Osteocyte (in vitro differentiated cells): ENCODE measurements around the gene PDXK. TPM values are rescaled to one million over a fixed set of nuclear protein-coding genes. Genes with fewer than 3 reads are reported as not detected.
"Not testable (repeated sequence)": the region's sequence is repeated elsewhere in the genome, so short reads cannot be mapped to it uniquely, and the experiment has no call there.

Source experiments
- DNase-seq: peaks from one replicate; pipeline ENCODE4 v3.0.0; 2021; ENCODE audit warnings: mixed read lengths; ENCODE audit not compliant: unreplicated experiment; ENCODE audit errors: extremely low spot score
- H3K27ac Mint-ChIP-seq: one replicate; pipeline ENCODE4 v1.8.0; 2021; ENCODE audit warnings: mild to moderate bottlenecking, mixed read lengths; ENCODE audit not compliant: unreplicated experiment
- H3K27me3 Mint-ChIP-seq: one replicate; pipeline ENCODE4 v1.8.0; 2021; ENCODE audit warnings: mixed read lengths; ENCODE audit not compliant: unreplicated experiment
- H3K36me3 Mint-ChIP-seq: one replicate; pipeline ENCODE4 v1.8.0; 2021; ENCODE audit warnings: mixed read lengths; ENCODE audit not compliant: unreplicated experiment
- H3K4me1 Mint-ChIP-seq: one replicate; pipeline ENCODE4 v1.8.0; 2021; ENCODE audit warnings: mixed read lengths; ENCODE audit not compliant: unreplicated experiment
- H3K4me3 Mint-ChIP-seq: one replicate; pipeline ENCODE4 v1.8.0; 2021; ENCODE audit warnings: mild to moderate bottlenecking, moderate library complexity, mixed read lengths; ENCODE audit not compliant: unreplicated experiment
- H3K9me3 Mint-ChIP-seq: one replicate; pipeline ENCODE4 v1.8.0; 2021; ENCODE audit warnings: mixed read lengths; ENCODE audit not compliant: unreplicated experiment
- CTCF ChIP-seq: fragments of 200-600 bp; sonication (generic); IDR thresholded peaks from 2 replicates; pipeline ENCODE4 v1.5.0; 2021; ENCODE audit warnings: antibody characterized with exemption, mild to moderate bottlenecking, moderate library complexity
- total RNA-seq: library from RNA; stranded (reverse); gene quantifications from 2 replicates; pipeline ENCODE4 v1.2.1, GENCODE V29; 2021

Gene PDXK
- total RNA-seq, 1 donor from 2014 or later, result 96.7 TPM

GRCh38 chr21:43708745-43709381, 10.1 kb upstream of the PDXK start:
- no peak overlapping the region for H3K4me3 Mint-ChIP-seq
- TF ChIP-seq CTCF, result no peak
- H3K27me3 Mint-ChIP-seq, result no peaks in the 10 kb centered on the region
- no peaks in the 10 kb centered on the region for H3K36me3 Mint-ChIP-seq
- no peaks in the 10 kb centered on the region for H3K9me3 Mint-ChIP-seq
- peaks cover 25% of the 10 kb centered on the region for H3K4me1 Mint-ChIP-seq
- no peak for DNase-seq
- H3K27ac Mint-ChIP-seq, result no peak overlapping the region

GRCh38 chr21:43712268-43712942, 6.5 kb upstream of the PDXK start:
- peak overlapping the region; percentile 86 for H3K27ac Mint-ChIP-seq
- no peak for DNase-seq
- H3K9me3 Mint-ChIP-seq, result no peaks in the 10 kb centered on the region
- no peaks in the 10 kb centered on the region for H3K27me3 Mint-ChIP-seq
- peaks cover 25% of the 10 kb centered on the region for H3K4me1 Mint-ChIP-seq
- no peaks in the 10 kb centered on the region for H3K36me3 Mint-ChIP-seq
- no peak for TF ChIP-seq CTCF
- H3K4me3 Mint-ChIP-seq, result no peak overlapping the region

- DNase-seq, H3K9me3 Mint-ChIP-seq, H3K27me3 Mint-ChIP-seq, H3K36me3 Mint-ChIP-seq, H3K4me3 Mint-ChIP-seq: not testable (repeated sequence)
- Mint-ChIP-seq H3K27ac (peak overlapping the region; percentile 86), H3K4me1 (peaks cover 25% of the 10 kb centered on the region)
These were observed 5.8 kb upstream of the PDXK start for GRCh38 chr21:43713123-43713522.

GRCh38 chr21:43716376-43717165, 2.4 kb upstream of the PDXK start:
- no peak for TF ChIP-seq CTCF
- Mint-ChIP-seq H3K27me3 (no peaks in the 10 kb centered on the region), H3K4me3 (no peak overlapping the region), H3K27ac (no peak overlapping the region), H3K4me1 (peaks cover 32% of the 10 kb centered on the region), H3K9me3 (no peaks in the 10 kb centered on the region), H3K36me3 (no peaks in the 10 kb centered on the region)
- no peak for DNase-seq

GRCh38 chr21:43717166-43717853, 1.6 kb upstream of the PDXK start:
- TF ChIP-seq CTCF, result no peak
- Mint-ChIP-seq H3K27ac (no peak overlapping the region), H3K36me3 (no peaks in the 10 kb centered on the region)

More at GRCh38 chr21:43717166-43717853, 1.6 kb upstream of the PDXK start:
- no peaks in the 10 kb centered on the region for H3K27me3 Mint-ChIP-seq
- no peaks in the 10 kb centered on the region for H3K9me3 Mint-ChIP-seq
- H3K4me3 Mint-ChIP-seq, result peak overlapping the region; percentile 50
- H3K4me1 Mint-ChIP-seq, result peaks cover 32% of the 10 kb centered on the region
- no peak for DNase-seq
